Liver (tissue), 2 donors: ENCODE measurements around the gene GNG7.

Experiments used
- CTCF ChIP-seq: fragments of 150-350 bp; IDR thresholded peaks from 2 replicates; pipeline ENCODE4 v1.5.1; 2017; ENCODE audit warnings: improper control_type of control experiment, low read depth, low read length; ENCODE audit not compliant: missing input control
- MAX ChIP-seq: IDR thresholded peaks from 2 replicates; pipeline ENCODE4 v1.6.1; 2016; ENCODE audit warnings: antibody characterized with exemption
- donor health status: healthy.

DNA sequence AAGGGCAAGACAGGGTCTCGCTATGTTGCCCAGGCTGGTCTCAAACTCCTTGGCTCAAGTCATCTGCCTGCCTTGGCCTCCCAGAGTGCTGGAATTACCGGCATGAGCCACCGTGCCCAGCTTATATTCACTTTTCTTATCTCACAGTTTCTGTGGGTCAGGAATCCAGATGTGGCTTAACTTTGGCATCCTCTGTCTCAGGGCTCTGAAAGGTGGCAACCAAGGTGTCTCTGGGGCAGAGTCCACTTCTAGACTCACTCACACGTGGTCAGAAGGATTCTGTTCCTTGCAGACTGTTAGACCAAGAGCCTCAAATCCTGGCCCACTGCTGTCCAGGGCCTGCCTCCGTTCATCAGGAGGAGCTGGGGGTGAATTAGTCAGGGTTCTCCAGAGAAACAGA is 238.1 kb downstream of the GNG7 start:
- TF ChIP-seq CTCF (no peak), MAX (no peak)
